Measurements from ENCODE around the gene TM6SF1.

Gene TM6SF1

GRCh38 chr15:83158393-83158792 is 50.9 kb downstream of the TM6SF1 start:
- Histone ChIP-seq H3K4ac (ENCODE audit: low read length) (no peak overlapping the region), H3K9ac (ENCODE audit: low read depth, low read length, poor library complexity) (no peak overlapping the region), H3K23ac (ENCODE audit: low read depth, low read length, poor library complexity) (no peak overlapping the region), H3K27me3 (ENCODE audit: control insufficient read depth in 3 of 3, insufficient read depth in 3 of 3, low read depth in 1 of 3, low read length in 3 of 3) (no peaks in the 10 kb centered on the region), H2AFZ (ENCODE audit: low read length) (no peak overlapping the region), H3K36me3 (replicated peaks in 1 of 2; ENCODE audit: control insufficient read depth in 2 of 2, insufficient read depth in 2 of 2, low read length in 2 of 2) (peaks cover 12 to 100% of the 10 kb centered on the region in 2 donors), H3K27ac (replicated peaks; ENCODE audit: low read length) (no peak overlapping the region), H2BK12ac (ENCODE audit: low read length) (no peak overlapping the region), H3K4me2 (ENCODE audit: insufficient read depth, low read length, poor library complexity, severe bottlenecking) (no peak overlapping the region), H2BK15ac (ENCODE audit: low read length) (no peak overlapping the region), H3K4me3 (ENCODE audit: low read length in 2 of 2) (no peak overlapping the region), H3K9me3 (replicated peaks in 1 of 2; ENCODE audit: control insufficient read depth in 2 of 2, insufficient read depth in 1 of 2, low read depth in 1 of 2, low read length in 2 of 2) (no peaks in the 10 kb centered on the region), H4K91ac (ENCODE audit: low read depth, low read length, poor library complexity) (no peak overlapping the region), H3K4me1 (ENCODE audit: control insufficient read depth in 2 of 2, insufficient read depth in 1 of 2, low read depth in 1 of 2, low read length in 2 of 2) (no peaks in the 10 kb centered on the region), H2BK5ac (ENCODE audit: low read length) (no peak overlapping the region), H2AK5ac (ENCODE audit: low read depth, low read length) (no peak overlapping the region), H3K18ac (ENCODE audit: low read length) (no peak overlapping the region), H2BK120ac (ENCODE audit: low read depth, low read length) (no peak overlapping the region), H3K79me1 (ENCODE audit: low read depth, low read length) (no peaks in the 10 kb centered on the region), H4K8ac (ENCODE audit: low read depth, low read length) (no peak overlapping the region), H3K14ac (ENCODE audit: low read length) (no peak overlapping the region)
- DNase-seq (ENCODE audit: low spot score): no peak
- no CpG with 5 or more reads among the region's 1 CpG for WGBS, 2 donors (ENCODE audit: extremely low coverage in 2 of 2, insufficient read length in 2 of 2, insufficient replicate concordance in 1 of 2)

- H2AK5ac ChIP-seq (ENCODE audit: low read depth, low read length): no peak overlapping the region
- no peak overlapping the region for H3K4me2 ChIP-seq (ENCODE audit: insufficient read depth, low read length, poor library complexity, severe bottlenecking)
- H4K8ac ChIP-seq (ENCODE audit: low read depth, low read length): no peak overlapping the region
- H3K79me1 ChIP-seq (ENCODE audit: low read depth, low read length): peaks cover 2% of the 10 kb centered on the region
- no peak overlapping the region for H2AFZ ChIP-seq (ENCODE audit: low read length)
- no CpG with 5 or more reads among the region's 3 CpGs for WGBS, 2 donors (ENCODE audit: extremely low coverage in 2 of 2, insufficient read length in 2 of 2, insufficient replicate concordance in 1 of 2)
- H2BK12ac ChIP-seq (ENCODE audit: low read length): no peak overlapping the region
- no peak overlapping the region for H4K91ac ChIP-seq (ENCODE audit: low read depth, low read length, poor library complexity)
- H3K27ac ChIP-seq (replicated peaks; ENCODE audit: low read length): no peak overlapping the region
- H3K9me3 ChIP-seq (replicated peaks in 1 of 2; ENCODE audit: control insufficient read depth in 2 of 2, insufficient read depth in 1 of 2, low read depth in 1 of 2, low read length in 2 of 2): peaks cover 0 to 2% of the 10 kb centered on the region in 2 donors
- no peak overlapping the region for H3K4ac ChIP-seq (ENCODE audit: low read length)
- H3K4me3 ChIP-seq (ENCODE audit: low read length in 2 of 2): no peak overlapping the region
- no peak overlapping the region for H2BK120ac ChIP-seq (ENCODE audit: low read depth, low read length)
- no peak overlapping the region for H3K9ac ChIP-seq (ENCODE audit: low read depth, low read length, poor library complexity)
- no peak overlapping the region for H3K18ac ChIP-seq (ENCODE audit: low read length)
- H3K27me3 ChIP-seq (ENCODE audit: control insufficient read depth in 3 of 3, insufficient read depth in 3 of 3, low read depth in 1 of 3, low read length in 3 of 3): no peaks in the 10 kb centered on the region
- H3K23ac ChIP-seq (ENCODE audit: low read depth, low read length, poor library complexity): no peak overlapping the region
- no peak for DNase-seq (ENCODE audit: low spot score)
- no peak overlapping the region for H3K14ac ChIP-seq (ENCODE audit: low read length)
- no peaks in the 10 kb centered on the region for H3K4me1 ChIP-seq (ENCODE audit: control insufficient read depth in 2 of 2, insufficient read depth in 1 of 2, low read depth in 1 of 2, low read length in 2 of 2)
- H2BK15ac ChIP-seq (ENCODE audit: low read length): no peak overlapping the region
- H2BK5ac ChIP-seq (ENCODE audit: low read length): no peak overlapping the region
- peaks cover 12 to 83% of the 10 kb centered on the region in 2 donors for H3K36me3 ChIP-seq (replicated peaks in 1 of 2; ENCODE audit: control insufficient read depth in 2 of 2, insufficient read depth in 2 of 2, low read length in 2 of 2)
Observed at GRCh38 chr15:83160741-83161140, 53.3 kb downstream of the TM6SF1 start.

- Histone ChIP-seq H3K14ac (ENCODE audit: low read length) (no peak overlapping the region), H3K23ac (ENCODE audit: low read depth, low read length, poor library complexity) (no peak overlapping the region)
Observed at GRCh38 chr15:83163032-83163431, 55.6 kb downstream of the TM6SF1 start.

GRCh38 chr15:83164111-83164770 is 56.8 kb downstream of the TM6SF1 start:
- Histone ChIP-seq H2AFZ (ENCODE audit: low read length) (no peak overlapping the region), H3K18ac (ENCODE audit: low read length) (no peak overlapping the region), H3K36me3 (replicated peaks in 1 of 2; ENCODE audit: control insufficient read depth in 2 of 2, insufficient read depth in 2 of 2, low read length in 2 of 2) (peaks cover 4 to 48% of the 10 kb centered on the region in 2 donors), H3K4me2 (ENCODE audit: insufficient read depth, low read length, poor library complexity, severe bottlenecking) (no peak overlapping the region), H3K9me3 (replicated peaks in 1 of 2; ENCODE audit: control insufficient read depth in 2 of 2, insufficient read depth in 1 of 2, low read depth in 1 of 2, low read length in 2 of 2) (peaks cover 2 to 28% of the 10 kb centered on the region in 2 donors), H3K4me3 (ENCODE audit: low read length in 2 of 2) (no peak overlapping the region), H2BK120ac (ENCODE audit: low read depth, low read length) (no peak overlapping the region), H3K23ac (ENCODE audit: low read depth, low read length, poor library complexity) (no peak overlapping the region), H4K8ac (ENCODE audit: low read depth, low read length) (no peak overlapping the region), H3K27me3 (ENCODE audit: control insufficient read depth in 3 of 3, insufficient read depth in 3 of 3, low read depth in 1 of 3, low read length in 3 of 3) (no peaks in the 10 kb centered on the region), H4K91ac (ENCODE audit: low read depth, low read length, poor library complexity) (no peak overlapping the region), H2BK12ac (ENCODE audit: low read length) (no peak overlapping the region), H3K27ac (replicated peaks; ENCODE audit: low read length) (no peak overlapping the region), H3K4me1 (ENCODE audit: control insufficient read depth in 2 of 2, insufficient read depth in 1 of 2, low read depth in 1 of 2, low read length in 2 of 2) (no peaks in the 10 kb centered on the region), H3K14ac (ENCODE audit: low read length) (no peak overlapping the region), H3K4ac (ENCODE audit: low read length) (no peak overlapping the region), H3K79me1 (ENCODE audit: low read depth, low read length) (peaks cover 5% of the 10 kb centered on the region), H3K9ac (ENCODE audit: low read depth, low read length, poor library complexity) (no peak overlapping the region), H2BK5ac (ENCODE audit: low read length) (no peak overlapping the region), H2BK15ac (ENCODE audit: low read length) (no peak overlapping the region), H2AK5ac (ENCODE audit: low read depth, low read length) (no peak overlapping the region)
- DNase-seq (ENCODE audit: low spot score): no peak
- no CpG with 5 or more reads among the region's 1 CpG for WGBS, 2 donors (ENCODE audit: extremely low coverage in 2 of 2, insufficient read length in 2 of 2, insufficient replicate concordance in 1 of 2)

More at GRCh38 chr15:83163032-83163431, 55.6 kb downstream of the TM6SF1 start:
- Histone ChIP-seq H3K9me3 (replicated peaks in 1 of 2; ENCODE audit: control insufficient read depth in 2 of 2, insufficient read depth in 1 of 2, low read depth in 1 of 2, low read length in 2 of 2) (peaks cover 0 to 23% of the 10 kb centered on the region in 2 donors), H4K8ac (ENCODE audit: low read depth, low read length) (no peak overlapping the region), H3K4me1 (ENCODE audit: control insufficient read depth in 2 of 2, insufficient read depth in 1 of 2, low read depth in 1 of 2, low read length in 2 of 2) (no peaks in the 10 kb centered on the region), H3K27me3 (ENCODE audit: control insufficient read depth in 3 of 3, insufficient read depth in 3 of 3, low read depth in 1 of 3, low read length in 3 of 3) (no peaks in the 10 kb centered on the region), H3K36me3 (replicated peaks in 1 of 2; ENCODE audit: control insufficient read depth in 2 of 2, insufficient read depth in 2 of 2, low read length in 2 of 2) (peaks cover 4 to 60% of the 10 kb centered on the region in 2 donors), H4K91ac (ENCODE audit: low read depth, low read length, poor library complexity) (no peak overlapping the region), H3K4me2 (ENCODE audit: insufficient read depth, low read length, poor library complexity, severe bottlenecking) (no peak overlapping the region), H3K4ac (ENCODE audit: low read length) (no peak overlapping the region), H2BK5ac (ENCODE audit: low read length) (no peak overlapping the region), H3K9ac (ENCODE audit: low read depth, low read length, poor library complexity) (no peak overlapping the region), H2AFZ (ENCODE audit: low read length) (no peak overlapping the region), H2BK120ac (ENCODE audit: low read depth, low read length) (no peak overlapping the region), H2BK15ac (ENCODE audit: low read length) (no peak overlapping the region), H3K79me1 (ENCODE audit: low read depth, low read length) (peaks cover 5% of the 10 kb centered on the region), H2BK12ac (ENCODE audit: low read length) (no peak overlapping the region), H2AK5ac (ENCODE audit: low read depth, low read length) (no peak overlapping the region), H3K4me3 (ENCODE audit: low read length in 2 of 2) (no peak overlapping the region), H3K18ac (ENCODE audit: low read length) (no peak overlapping the region), H3K27ac (replicated peaks; ENCODE audit: low read length) (no peak overlapping the region)
- WGBS, 2 donors (ENCODE audit: extremely low coverage in 2 of 2, insufficient read length in 2 of 2, insufficient replicate concordance in 1 of 2): no CpG with 5 or more reads among the region's 4 CpGs
- DNase-seq (ENCODE audit: low spot score): no peak
